NCI-H1694 treated with DMSO at 0.1 percent for 48 hours (cell line): ENCODE data around the gene PDZRN3.

Experiments
- DNase-seq: peaks from one replicate; lab custom pipeline; 2025; lab: John Stamatoyannopoulos, UW

PDZRN3 gene

GRCh38 chr3:73622091-73622805 is 2.5 kb downstream of the PDZRN3 start:
- peak; percentile 43 for DNase-seq

- DNase-seq = no peak
Measured at GRCh38 chr3:73621388-73621787, 3.4 kb downstream of the PDZRN3 start.

- DNase-seq = no peak
Measured at GRCh38 chr3:73618461-73618860, 6.3 kb downstream of the PDZRN3 start.

- DNase-seq = no peak
Measured at GRCh38 chr3:73616056-73616455, 8.7 kb downstream of the PDZRN3 start.

GRCh38 chr3:73614419-73614818 is 10.3 kb downstream of the PDZRN3 start:
- no peak for DNase-seq

- no peak for DNase-seq
Measured at GRCh38 chr3:73611176-73611575, 13.6 kb downstream of the PDZRN3 start.

GRCh38 chr3:73610493-73610892 is 14.2 kb downstream of the PDZRN3 start:
- no peak for DNase-seq

- DNase-seq = no peak
Measured at GRCh38 chr3:73609655-73610054, 15.1 kb downstream of the PDZRN3 start.

- DNase-seq = no peak
Measured at GRCh38 chr3:73609315-73609641, 15.5 kb downstream of the PDZRN3 start.

GRCh38 chr3:73608456-73609314 is 16.1 kb downstream of the PDZRN3 start:
- DNase-seq = no peak

GRCh38 chr3:73605861-73606260 is 18.9 kb downstream of the PDZRN3 start:
- no peak for DNase-seq

GRCh38 chr3:73605412-73605811 is 19.3 kb downstream of the PDZRN3 start:
- no peak for DNase-seq

- no peak for DNase-seq
Measured at GRCh38 chr3:73604451-73604850, 20.3 kb downstream of the PDZRN3 start.

- DNase-seq = no peak
Measured at GRCh38 chr3:73603762-73604171, 21.0 kb downstream of the PDZRN3 start.

GRCh38 chr3:73602170-73602569 is 22.6 kb downstream of the PDZRN3 start:
- no peak for DNase-seq

GRCh38 chr3:73601481-73601880 is 23.3 kb downstream of the PDZRN3 start:
- DNase-seq = no peak

GRCh38 chr3:73601011-73601410 is 23.7 kb downstream of the PDZRN3 start:
- no peak for DNase-seq

- no peak for DNase-seq
Measured at GRCh38 chr3:73600293-73600938, 24.3 kb downstream of the PDZRN3 start.

- DNase-seq = no peak
Measured at GRCh38 chr3:73599605-73600004, 25.1 kb downstream of the PDZRN3 start.

- no peak for DNase-seq
Measured at GRCh38 chr3:73597476-73597875, 27.3 kb downstream of the PDZRN3 start.

- DNase-seq = no peak
Measured at GRCh38 chr3:73592154-73593144, 32.3 kb downstream of the PDZRN3 start.
